Right lobe of liver (tissue), 6 donors: ENCODE results near the gene PPP6R3. TPM values are rescaled to one million over a fixed set of nuclear protein-coding genes. Genes with fewer than 3 reads are reported as not detected.

Experiments
- ATAC-seq, 4 donors: fragments of 200-7000 bp; cut with Tn5 transposase; one replicate each; pipeline ENCODE4 v1.9.1; 2020; ENCODE audit warnings: mild to moderate bottlenecking in 4 of 4, moderate library complexity in 4 of 4
- DNase-seq, 3 donors: peaks; one replicate each; pipeline ENCODE4 v3.0.0-alpha.2; 2020
- H3K27ac ChIP-seq, 3 donors: fragments of 200-600 bp; one replicate each; pipeline ENCODE4 v1.8.0; 2022
- H3K27me3 ChIP-seq, 2 donors: fragments of 200-600 bp; one replicate each; pipeline ENCODE4 v1.8.0; 2022
- H3K36me3 ChIP-seq, 4 donors: fragments of 200-600 bp; sonication (generic) in 1 of 4; one replicate each; pipeline versions ENCODE4 v1.5.1 to v1.8.0; 2017 to 2022; ENCODE audit warnings: control low read depth in 1 of 4
- H3K4me1 ChIP-seq, 4 donors: fragments of 200-600 bp; sonication (generic) in 1 of 4; one replicate each; pipeline versions ENCODE4 v1.5.1 to v1.8.0; 2017 to 2022; ENCODE audit warnings: control low read depth in 1 of 4
- H3K4me3 ChIP-seq, 3 donors: fragments of 200-600 bp; one replicate each; pipeline ENCODE4 v1.8.0; 2022
- H3K9me3 ChIP-seq, 4 donors: fragments of 200-600 bp; sonication (generic) in 1 of 4; one replicate each; pipeline versions ENCODE4 v1.5.1 to v1.8.0; 2017 to 2022; ENCODE audit warnings: control low read depth in 1 of 4
- CTCF ChIP-seq, 4 donors: fragments of 200-600 bp in 3 of 4; fragments of 450-650 bp in 1 of 4; IDR thresholded peaks; one replicate each; pipeline versions ENCODE4 v1.5.1 to v1.8.0; 2016 to 2022; ENCODE audit warnings: antibody characterized with exemption in 4 of 4, mild to moderate bottlenecking in 2 of 4
- POLR2A ChIP-seq: fragments of 450-650 bp; IDR thresholded peaks from one replicate; pipeline ENCODE4 v1.6.1; 2017; ENCODE audit warnings: antibody characterized with exemption, mild to moderate bottlenecking
- WGBS: methylation state at CpG from one replicate; pipeline ENCODE4 v1.1.6; 2018; ENCODE audit warnings: low coverage, low lambda C conversion rate; ENCODE audit not compliant: insufficient coverage; ENCODE audit errors: missing lambda C conversion rate; 5-methylcytosine and 5-hydroxymethylcytosine counted together
- intact Hi-C, 2 donors: fragments of 100-400 bp; cut with DNase I; formaldehyde crosslinking; loops; one replicate each; pipeline versions ENCODE4 v1.11.2 to v1.14.1; 2022
- total RNA-seq, 6 experiments: library from RNA; depleted of rRNA in 2 of 6; stranded (reverse); fragments of >200 nt in 2 of 6; fragmentation: NEBNext Ultra II Directional in 3 of 6; extraction: Animal tissue kit (Norgen Biotek cat#: 25700) in 3 of 6; gene quantifications; one replicate each; pipeline versions ENCODE4 v1.1.0 to v1.2.4, GENCODE V29; 2016 to 2023
- donor health status: DM: no; HTN: yes; CAD: no.
- donor health status: DM: no; HTN: no; CAD: no.
- donor health status: DM: no; HTN: no; CAD: no.
- donor health status: DM: no; HTN: yes; CAD: no.
- donor health status: DM: no; HTN: yes; CAD: no.

The PPP6R3 gene
- total RNA-seq, 6 experiments from 2014 or later, result 35.8 to 48.3 (median 39.2) TPM

GRCh38 chr11:68436985-68437926 is 23.3 kb upstream of the PPP6R3 start:
- no peaks in the 10 kb centered on the region for H3K9me3 ChIP-seq
- H3K4me3 ChIP-seq, result no peak overlapping the region
- WGBS, result 70% methylated on average over 7 of the region's 34 CpGs
- DNase-seq (peak in 1 of 3 donors; percentile 42), ATAC-seq (peak; percentile 43 to 68 (median 66))
- TF ChIP-seq POLR2A, result no peak
- intact Hi-C loops, result no loop called here
- H3K4me1 ChIP-seq, result no peaks in the 10 kb centered on the region
- no peaks in the 10 kb centered on the region for H3K27me3 ChIP-seq
- no peak overlapping the region for H3K27ac ChIP-seq
- peaks cover 0 to 84% (median 44%) of the 10 kb centered on the region in 4 donors for H3K36me3 ChIP-seq

DNA sequence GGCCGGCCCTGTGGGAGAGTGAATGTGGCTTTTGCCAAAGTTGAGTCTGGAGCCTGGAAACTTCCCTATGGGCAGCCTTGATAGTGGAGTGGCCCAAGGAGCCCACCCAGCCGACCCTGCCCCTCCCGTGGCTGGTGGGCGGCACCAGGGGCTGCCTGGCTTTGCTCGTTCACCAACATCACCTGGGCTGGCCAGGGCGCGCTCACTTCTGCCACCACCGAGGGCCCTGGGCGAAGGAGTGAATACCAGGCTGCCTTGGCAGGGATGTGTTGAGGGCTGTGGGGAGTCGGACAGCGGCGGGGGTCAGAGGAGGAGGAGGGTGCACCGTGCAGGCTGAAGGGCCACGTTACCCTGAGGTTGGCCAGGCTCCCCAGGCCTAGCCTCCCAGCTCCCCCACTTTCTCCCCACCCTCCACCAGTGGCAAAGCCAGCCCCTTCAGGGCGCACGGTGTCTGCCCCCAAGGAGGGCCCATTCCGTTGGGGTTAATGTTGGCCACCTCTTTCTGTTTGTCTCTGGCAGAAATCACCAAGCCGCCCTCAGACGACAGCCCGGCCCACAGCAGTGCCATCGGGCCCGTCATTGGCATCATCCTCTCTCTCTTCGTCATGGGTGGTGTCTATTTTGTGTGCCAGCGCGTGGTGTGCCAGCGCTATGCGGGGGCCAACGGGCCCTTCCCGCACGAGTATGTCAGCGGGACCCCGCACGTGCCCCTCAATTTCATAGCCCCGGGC is 22.5 kb upstream of the PPP6R3 start:
- 93% methylated on average over 17 of the region's 34 CpGs for WGBS
- TF ChIP-seq CTCF (IDR thresholded peaks at IDR 0.05) (no peak), POLR2A (no peak)
- Histone ChIP-seq H3K27me3 (no peaks in the 10 kb centered on the region), H3K4me3 (no peak overlapping the region), H3K27ac (no peak overlapping the region), H3K36me3 (peaks cover 0 to 86% (median 44%) of the 10 kb centered on the region in 4 donors), H3K9me3 (no peaks in the 10 kb centered on the region), H3K4me1 (no peaks in the 10 kb centered on the region)
- DNase-seq (no peak), ATAC-seq (peak in 1 of 4 donors; percentile 2)
- intact Hi-C loops, result no loop called here

GRCh38 chr11:68438658-68439259 is 21.8 kb upstream of the PPP6R3 start:
- Histone ChIP-seq H3K9me3 (no peaks in the 10 kb centered on the region), H3K36me3 (peaks cover 0 to 83% (median 41%) of the 10 kb centered on the region in 4 donors), H3K27ac (no peak overlapping the region), H3K27me3 (no peaks in the 10 kb centered on the region), H3K4me1 (no peaks in the 10 kb centered on the region), H3K4me3 (no peak overlapping the region)
- TF ChIP-seq CTCF (IDR thresholded peaks at IDR 0.05) (no peak), POLR2A (no peak)
- WGBS, result no CpG with 5 or more reads among the region's 6 CpGs
- intact Hi-C loops, result no loop called here
- DNase-seq, result no peak
- no peak for ATAC-seq

DNA sequence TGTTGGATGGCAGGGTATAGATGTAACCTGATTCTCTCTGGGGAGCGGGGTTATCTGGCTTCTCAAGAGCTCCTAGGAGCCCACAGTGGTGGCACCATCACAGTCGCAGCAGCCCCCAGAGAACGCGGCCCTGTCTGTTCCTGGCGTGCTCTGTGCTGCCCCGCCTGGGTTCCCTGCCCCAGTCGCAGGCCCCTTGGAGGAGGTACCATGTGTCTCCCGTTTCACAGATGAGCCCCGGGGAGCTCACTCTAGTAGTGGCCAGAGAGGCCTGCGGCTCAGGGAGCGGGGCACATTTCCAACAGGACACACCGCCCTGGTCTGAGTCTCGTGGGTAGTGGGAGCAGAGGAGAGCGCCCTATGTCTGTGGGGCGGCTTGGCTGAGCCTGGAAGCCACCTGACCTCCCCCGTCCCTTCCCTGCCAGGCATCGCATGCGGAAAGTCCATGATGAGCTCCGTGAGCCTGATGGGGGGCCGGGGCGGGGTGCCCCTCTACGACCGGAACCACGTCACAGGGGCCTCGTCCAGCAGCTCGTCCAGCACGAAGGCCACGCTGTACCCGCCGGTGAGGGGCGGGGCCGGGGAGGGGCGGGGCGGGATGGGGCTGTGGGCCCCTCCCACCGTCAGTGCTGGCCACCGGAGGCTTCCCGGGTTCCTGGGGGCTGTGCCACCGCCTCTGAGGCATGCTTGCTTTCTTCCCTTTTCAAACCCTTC is 21.0 kb upstream of the PPP6R3 start:
- 83% methylated on average over 1 of the region's 38 CpGs for WGBS
- intact Hi-C loops, result loop anchor here in 1 of 2 donors (10.0 kb wide), 1 partner anchor 185 kb away; no protein-coding TSS in a partner anchor
- H3K4me3 ChIP-seq, result no peak overlapping the region
- H3K4me1 ChIP-seq, result no peaks in the 10 kb centered on the region
- DNase-seq (no peak), ATAC-seq (peak in 1 of 4 donors; percentile 13)
- no peaks in the 10 kb centered on the region for H3K9me3 ChIP-seq
- no peak for TF ChIP-seq CTCF (IDR thresholded peaks at IDR 0.05)
- no peak for TF ChIP-seq POLR2A
- H3K27ac ChIP-seq, result no peak overlapping the region
- H3K27me3 ChIP-seq, result no peaks in the 10 kb centered on the region
- H3K36me3 ChIP-seq, result peaks cover 0 to 77% (median 37%) of the 10 kb centered on the region in 4 donors
